RWPE2 (cell line): ENCODE results near the gene HIRA.

Experiments
- ATAC-seq: fragments of 200-7000 bp; cut with Tn5 transposase; 3 replicates; pipeline ENCODE4 v1.9.1; 2021; ENCODE audit warnings: low read depth
- DNase-seq: peaks from one replicate; pipeline ENCODE4 v3.0.0-alpha.2; 2020; ENCODE audit warnings: low spot score
- H3K27ac ChIP-seq: fragments of 450-650 bp; 2 replicates; pipeline ENCODE4 v1.5.1; 2017; ENCODE audit warnings: mild to moderate bottlenecking; ENCODE audit not compliant: poor library complexity, severe bottlenecking
- H3K27me3 ChIP-seq: fragments of 250-450 bp; sonication (Bioruptor Pico); 2 replicates; pipeline ENCODE4 v1.5.1; 2021; ENCODE audit warnings: mild to moderate bottlenecking, moderate library complexity; ENCODE audit not compliant: insufficient read depth, poor library complexity, severe bottlenecking
- H3K36me3 ChIP-seq: fragments of 250-450 bp; sonication (Bioruptor Pico); 2 replicates; pipeline ENCODE4 v1.5.1; 2020; ENCODE audit warnings: low read depth, mild to moderate bottlenecking, moderate library complexity
- H3K4me1 ChIP-seq: fragments of 250-450 bp; sonication (Bioruptor Pico); 2 replicates; pipeline ENCODE4 v1.5.1; 2021; ENCODE audit warnings: mild to moderate bottlenecking, moderate library complexity; ENCODE audit not compliant: insufficient read depth, poor library complexity, severe bottlenecking
- H3K4me3 ChIP-seq: fragments of 250-450 bp; sonication (Bioruptor Pico); 2 replicates; pipeline ENCODE4 v1.5.1; 2021; ENCODE audit warnings: mild to moderate bottlenecking, moderate library complexity; ENCODE audit not compliant: severe bottlenecking
- H3K9me3 ChIP-seq: fragments of 250-450 bp; sonication (Bioruptor Pico); 2 replicates; pipeline ENCODE4 v1.5.1; 2021; ENCODE audit warnings: mild to moderate bottlenecking, moderate library complexity; ENCODE audit not compliant: severe bottlenecking
- CTCF ChIP-seq: fragments of 450-650 bp; IDR thresholded peaks from one replicate; pipeline ENCODE4 v1.5.1; 2017; ENCODE audit warnings: mild to moderate bottlenecking, moderate library complexity; ENCODE audit not compliant: poor library complexity, severe bottlenecking

Gene HIRA

GRCh38 chr22:19290400-19291217 lies 140.9 kb downstream of the HIRA start:
- no peaks in the 10 kb centered on the region for H3K27me3 ChIP-seq
- H3K9me3 ChIP-seq, result no peaks in the 10 kb centered on the region
- no peak for TF ChIP-seq CTCF
- no peak for ATAC-seq
- H3K36me3 ChIP-seq, result no peaks in the 10 kb centered on the region
- peak overlapping the region; percentile 83 for H3K27ac ChIP-seq
- peaks cover 31% of the 10 kb centered on the region for H3K4me1 ChIP-seq
- no peak for DNase-seq
- peak overlapping the region; percentile 75 for H3K4me3 ChIP-seq

GRCh38 chr22:19289475-19290161 lies 141.9 kb downstream of the HIRA start:
- H3K4me1 ChIP-seq, result peaks cover 31% of the 10 kb centered on the region
- H3K9me3 ChIP-seq, result no peaks in the 10 kb centered on the region
- no peak overlapping the region for H3K4me3 ChIP-seq
- no peak for TF ChIP-seq CTCF
- 0 out of 3 replicates have a peak, but pooled peaks have one; percentile 18 for ATAC-seq
- no peaks in the 10 kb centered on the region for H3K36me3 ChIP-seq
- peak overlapping the region; percentile 83 for H3K27ac ChIP-seq
- H3K27me3 ChIP-seq, result no peaks in the 10 kb centered on the region
- DNase-seq, result no peak

- H3K36me3 ChIP-seq, result no peaks in the 10 kb centered on the region
- no peaks in the 10 kb centered on the region for H3K27me3 ChIP-seq
- peaks cover 31% of the 10 kb centered on the region for H3K4me1 ChIP-seq
- no peak for DNase-seq
- no peak overlapping the region for H3K4me3 ChIP-seq
- no peak for TF ChIP-seq CTCF
- H3K27ac ChIP-seq, result peak overlapping the region; percentile 83
- H3K9me3 ChIP-seq, result no peaks in the 10 kb centered on the region
- ATAC-seq, result peak; percentile 59
These were observed 143.6 kb downstream of the HIRA start for GRCh38 chr22:19287889-19288288.

GRCh38 chr22:19287076-19287707 lies 144.3 kb downstream of the HIRA start:
- no peak for TF ChIP-seq CTCF
- H3K4me3 ChIP-seq, result no peak overlapping the region
- H3K36me3 ChIP-seq, result no peaks in the 10 kb centered on the region
- no peaks in the 10 kb centered on the region for H3K27me3 ChIP-seq
- DNase-seq, result peak; percentile 80
- peaks cover 27% of the 10 kb centered on the region for H3K4me1 ChIP-seq
- no peaks in the 10 kb centered on the region for H3K9me3 ChIP-seq
- ATAC-seq, result peak; percentile 78
- peak overlapping the region; percentile 83 for H3K27ac ChIP-seq
